HFFc6 (cell line): Measurements from ENCODE around the gene CIITA. TPM values are rescaled to one million over a fixed set of nuclear protein-coding genes. Genes with fewer than 3 reads are reported as not detected.

ENCODE experiments used
- DNase-seq: peaks from one replicate; pipeline ENCODE4 v3.0.0-alpha.2; 2018
- H3K27ac Mint-ChIP-seq: 2 replicates; pipeline ENCODE4 v1.8.0; 2020; ENCODE audit warnings: mild to moderate bottlenecking, mixed read lengths
- H3K27me3 Mint-ChIP-seq: 2 replicates; pipeline ENCODE4 v1.8.0; 2021; ENCODE audit warnings: mild to moderate bottlenecking, moderate library complexity, mixed read lengths; ENCODE audit not compliant: insufficient read depth
- H3K36me3 Mint-ChIP-seq: 2 replicates; pipeline ENCODE4 v1.8.0; 2021; ENCODE audit warnings: low read depth, mixed read lengths
- H3K4me1 Mint-ChIP-seq: 2 replicates; pipeline ENCODE4 v1.8.0; 2020; ENCODE audit warnings: low read depth, mixed read lengths
- H3K4me3 Mint-ChIP-seq: 2 replicates; pipeline ENCODE4 v1.8.0; 2020; ENCODE audit warnings: mild to moderate bottlenecking, moderate library complexity, mixed read lengths
- H3K9me3 Mint-ChIP-seq: 2 replicates; pipeline ENCODE4 v1.8.0; 2020; ENCODE audit warnings: mild to moderate bottlenecking, mixed read lengths
- CTCF ChIP-seq: fragments of 200-600 bp; sonication (generic); IDR thresholded peaks from 2 replicates; pipeline ENCODE4 v1.5.0; 2021; ENCODE audit warnings: antibody characterized with exemption, mild to moderate bottlenecking
- total RNA-seq, 6 experiments: library from RNA; stranded (reverse); fragmentation: NEBNext Ultra II Directional; extraction: Animal tissue kit (Norgen Biotek cat#: 25700); gene quantifications; 2 replicates in 1 of 6; 3 replicates in 5 of 6; pipeline ENCODE4 v1.2.3, GENCODE V29; 2021

Gene CIITA
- total RNA-seq, 6 experiments from 2014 or later: 0.11 to 0.24 (median 0.13) TPM; not detected in 1

- peak; percentile 44 for DNase-seq
- TF ChIP-seq CTCF: no peak
- no peaks in the 10 kb centered on the region for H3K9me3 Mint-ChIP-seq
- peak overlapping the region; percentile 43 for H3K27ac Mint-ChIP-seq
- H3K36me3 Mint-ChIP-seq: peaks cover 15% of the 10 kb centered on the region
- H3K27me3 Mint-ChIP-seq: peaks cover 1% of the 10 kb centered on the region; the same call in 1 of the 2 replicates
- peak overlapping the region; percentile 12 for H3K4me3 Mint-ChIP-seq
- H3K4me1 Mint-ChIP-seq: peaks cover 74% of the 10 kb centered on the region
Measured at GRCh38 chr16:10957771-10958482, 80.9 kb downstream of the CIITA start.

GRCh38 chr16:10959161-10959560 lies 82.2 kb downstream of the CIITA start:
- no peak for DNase-seq
- Mint-ChIP-seq H3K27ac (peak overlapping the region; percentile 43), H3K9me3 (no peaks in the 10 kb centered on the region), H3K36me3 (peaks cover 21% of the 10 kb centered on the region), H3K4me1 (peaks cover 71% of the 10 kb centered on the region), H3K27me3 (peaks cover 2% of the 10 kb centered on the region; the same call in 1 of the 2 replicates), H3K4me3 (no peak overlapping the region)
- TF ChIP-seq CTCF: no peak

- H3K36me3 Mint-ChIP-seq: peaks cover 21% of the 10 kb centered on the region
Measured at GRCh38 chr16:10961231-10961630, 84.2 kb downstream of the CIITA start.

GRCh38 chr16:10964039-10964890 lies 87.3 kb downstream of the CIITA start:
- peak; percentile 97 for TF ChIP-seq CTCF

More at GRCh38 chr16:10961231-10961630, 84.2 kb downstream of the CIITA start:
- Mint-ChIP-seq H3K27ac (peak overlapping the region; percentile 93), H3K4me3 (peak overlapping the region; percentile 75), H3K9me3 (no peaks in the 10 kb centered on the region), H3K4me1 (peaks cover 72% of the 10 kb centered on the region), H3K27me3 (peaks cover 3% of the 10 kb centered on the region; the same call in 1 of the 2 replicates)
- DNase-seq: peak; percentile 93
- TF ChIP-seq CTCF: no peak

GRCh38 chr16:10964891-10965326 lies 87.9 kb downstream of the CIITA start:
- peaks cover 52% of the 10 kb centered on the region for H3K4me1 Mint-ChIP-seq
- H3K27me3 Mint-ChIP-seq: peaks cover 3% of the 10 kb centered on the region; the same call in 1 of the 2 replicates
- TF ChIP-seq CTCF: no peak
- H3K9me3 Mint-ChIP-seq: no peaks in the 10 kb centered on the region
- peaks cover 16% of the 10 kb centered on the region for H3K36me3 Mint-ChIP-seq
- DNase-seq: no peak
- H3K27ac Mint-ChIP-seq: peak overlapping the region; percentile 54; the same call in 1 of the 2 replicates
- H3K4me3 Mint-ChIP-seq: no peak overlapping the region

More at GRCh38 chr16:10964039-10964890, 87.3 kb downstream of the CIITA start:
- Mint-ChIP-seq H3K27me3 (peaks cover 3% of the 10 kb centered on the region; the same call in 1 of the 2 replicates), H3K36me3 (peaks cover 16% of the 10 kb centered on the region), H3K4me1 (peaks cover 56% of the 10 kb centered on the region), H3K9me3 (no peaks in the 10 kb centered on the region), H3K4me3 (peak overlapping the region; percentile 51; the same call in 1 of the 2 replicates), H3K27ac (peak overlapping the region; percentile 82)
- peak; percentile 80 for DNase-seq
